Neural cell (in vitro differentiated cells): Measurements from ENCODE around the gene MRPL52. TPM values are rescaled to one million over a fixed set of nuclear protein-coding genes. Genes with fewer than 3 reads are reported as not detected.
A peak's percentile ranks its signal among the peaks of the same experiment; 100 is the strongest.

Experiments used
- H2AFZ ChIP-seq: fragments of 200-600, 300-800 bp; sonication (generic), shearing (Covaris generic); 2 replicates; pipeline ENCODE4 v1.6.0; 2014; ENCODE audit warnings: low read depth, mild to moderate bottlenecking, antibody characterized with exemption, low read length, moderate library complexity
- H3F3A ChIP-seq: fragments of 200-600 bp; shearing (Covaris generic); 2 replicates; pipeline ENCODE4 v1.6.1; 2016; ENCODE audit warnings: mild to moderate bottlenecking, moderate library complexity, mixed read lengths, antibody characterized with exemption, low read length; ENCODE audit not compliant: insufficient read depth, poor library complexity, severe bottlenecking
- H3K27ac ChIP-seq: fragments of 200-600, 300-800 bp; sonication (generic), shearing (Covaris generic); 2 replicates; pipeline ENCODE4 v1.5.1; 2014; ENCODE audit warnings: mild to moderate bottlenecking, low read length, moderate library complexity
- H3K27me3 ChIP-seq: fragments of 300-800, 200-600 bp; sonication (generic), shearing (Covaris generic); 2 replicates; pipeline ENCODE4 v1.6.0; 2014; ENCODE audit warnings: mild to moderate bottlenecking, low read depth, low read length, moderate library complexity; ENCODE audit not compliant: insufficient read depth
- H3K36me3 ChIP-seq: fragments of 300-800, 200-600 bp; sonication (generic), shearing (Covaris generic); 2 replicates; pipeline ENCODE4 v1.5.1; 2014; ENCODE audit warnings: mild to moderate bottlenecking, antibody characterized with exemption, low read length, moderate library complexity; ENCODE audit not compliant: insufficient read depth
- H3K4me2 ChIP-seq: fragments of 300-800, 200-600 bp; sonication (generic), shearing (Covaris generic); 2 replicates; pipeline ENCODE4 v1.6.0; 2014; ENCODE audit warnings: mild to moderate bottlenecking, low read length
- H3K4me3 ChIP-seq: fragments of 300-800, 200-600 bp; sonication (generic), shearing (Covaris generic); 2 replicates; pipeline ENCODE4 v1.5.1; 2014; ENCODE audit warnings: mild to moderate bottlenecking, low read length, moderate library complexity
- H3K79me2 ChIP-seq: fragments of 200-600 bp; shearing (Covaris generic); replicated peaks from 2 replicates; pipeline ENCODE4 v1.6.0; 2014; ENCODE audit warnings: mild to moderate bottlenecking, low read length, moderate library complexity; ENCODE audit not compliant: insufficient read depth
- H3K9ac ChIP-seq: fragments of 300-800, 200-600 bp; sonication (generic), shearing (Covaris generic); 2 replicates; pipeline ENCODE4 v1.6.1; 2016; ENCODE audit warnings: mild to moderate bottlenecking, low read length, mixed read lengths
- H3K9me2 ChIP-seq: fragments of 200-600 bp; shearing (Covaris generic); 2 replicates; pipeline ENCODE4 v1.6.1; 2016; ENCODE audit warnings: mild to moderate bottlenecking, low read length, mixed read lengths; ENCODE audit not compliant: insufficient read depth
- H3K9me3 ChIP-seq: fragments of 200-600, 300-800 bp; sonication (generic), shearing (Covaris generic); 2 replicates; pipeline ENCODE4 v1.6.1; 2016; ENCODE audit warnings: mild to moderate bottlenecking, mixed run types, low read length, moderate library complexity, mixed read lengths
- H4K20me1 ChIP-seq: fragments of 200-600 bp; shearing (Covaris generic); 2 replicates; pipeline ENCODE4 v1.6.1; 2016; ENCODE audit warnings: mild to moderate bottlenecking, mixed run types; ENCODE audit not compliant: insufficient read depth
- CTCF ChIP-seq: fragments of 450-650 bp; IDR thresholded peaks from 2 replicates; pipeline ENCODE4 v1.5.1; 2014; ENCODE audit warnings: antibody characterized with exemption, mild to moderate bottlenecking, moderate library complexity; ENCODE audit not compliant: poor library complexity, severe bottlenecking
- EP300 ChIP-seq: fragments of 450-650 bp; conservative IDR thresholded peaks from 2 replicates; pipeline ENCODE4 v1.6.1; 2014; ENCODE audit warnings: antibody characterized with exemption, mild to moderate bottlenecking, moderate library complexity; ENCODE audit not compliant: poor library complexity, severe bottlenecking
- EZH2 ChIP-seq: fragments of 200-600, 300-800 bp; shearing (Covaris generic), sonication (generic); IDR thresholded peaks from 2 replicates; pipeline ENCODE4 v1.6.1; 2014; ENCODE audit warnings: antibody characterized with exemption, low read length, borderline replicate concordance, mild to moderate bottlenecking; ENCODE audit not compliant: insufficient read depth, poor library complexity, severe bottlenecking
- MXI1 ChIP-seq: fragments of 450-650 bp; conservative IDR thresholded peaks from 2 replicates; pipeline ENCODE4 v1.6.1; 2014; ENCODE audit warnings: antibody characterized with exemption, mild to moderate bottlenecking; ENCODE audit not compliant: poor library complexity, severe bottlenecking
- POLR2AphosphoS5 ChIP-seq: IDR thresholded peaks from 2 replicates; pipeline ENCODE4 v1.6.1; 2012
- RAD21 ChIP-seq: fragments of 450-650 bp; conservative IDR thresholded peaks from 2 replicates; pipeline ENCODE4 v1.6.1; 2014; ENCODE audit warnings: antibody characterized with exemption, mild to moderate bottlenecking, moderate library complexity
- SMC3 ChIP-seq: fragments of 450-650 bp; conservative IDR thresholded peaks from 2 replicates; pipeline ENCODE4 v1.6.1; 2014; ENCODE audit warnings: antibody characterized with exemption, mild to moderate bottlenecking, moderate library complexity; ENCODE audit not compliant: poor library complexity
- TAF1 ChIP-seq: IDR thresholded peaks from 2 replicates; pipeline ENCODE4 v1.6.1; 2012; ENCODE audit warnings: low read depth
- polyA plus RNA-seq: library from polyadenylated mRNA; depleted of rRNA; stranded (reverse); fragments of >200 nt; gene quantifications from 2 replicates; pipeline ENCODE4 v1.2.3, GENCODE V29; 2014
- TF ChIP-seq, protein P1 (sequence below): IDR thresholded peaks from 2 replicates; pipeline ENCODE4 v1.6.1; 2012; ENCODE audit warnings: borderline replicate concordance

The MRPL52 gene
- polyA plus RNA-seq, 1 donor from 2014 or later = 161 TPM

DNA sequence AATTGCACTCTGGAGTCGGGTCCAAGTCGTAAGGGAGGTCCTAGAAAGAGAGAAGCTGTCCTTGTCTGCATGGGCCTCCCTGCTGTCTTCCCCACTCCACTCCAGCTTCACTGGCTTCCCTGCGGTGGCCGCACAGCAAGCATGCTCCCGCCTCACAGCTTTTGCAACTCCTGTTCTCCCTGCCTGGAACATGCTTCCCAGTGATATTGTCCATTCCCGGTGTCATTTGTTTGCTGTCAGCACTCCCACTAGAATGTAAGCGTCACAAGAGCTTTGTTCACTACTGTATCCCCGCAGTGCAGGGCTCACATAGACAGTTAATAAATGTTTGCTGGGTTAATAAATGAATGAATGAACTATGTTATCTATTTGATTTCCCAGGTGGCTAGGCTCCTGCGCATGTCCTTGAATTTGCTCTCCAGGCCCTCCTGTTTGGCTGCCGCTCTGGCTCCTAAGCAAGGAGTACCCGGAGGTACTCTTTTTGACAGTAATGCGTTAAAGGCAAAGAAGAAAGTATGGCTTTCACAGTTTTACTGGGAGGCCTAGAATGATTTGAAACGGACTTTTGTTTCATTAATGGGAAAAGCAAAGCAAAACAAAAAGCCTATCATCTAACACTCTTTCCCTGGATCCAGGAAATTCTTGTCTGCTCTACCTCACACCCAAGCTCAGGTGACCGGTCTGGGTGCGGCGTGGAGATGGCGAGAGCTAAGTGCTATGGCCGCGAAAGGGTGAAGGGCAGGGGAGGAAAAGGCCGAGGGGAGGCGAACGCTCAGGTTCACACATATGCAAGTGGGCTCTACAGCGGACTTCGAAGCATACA is 8.3 kb upstream of the MRPL52 start:
- Histone ChIP-seq H4K20me1 (no peaks in the 10 kb centered on the region), H3K4me2 (no peak overlapping the region), H3F3A (no peaks in the 10 kb centered on the region), H3K9me2 (no peaks in the 10 kb centered on the region), H3K79me2 (no peaks in the 10 kb centered on the region), H3K9me3 (no peaks in the 10 kb centered on the region), H3K27me3 (peaks cover 13% of the 10 kb centered on the region), H3K9ac (no peak overlapping the region), H2AFZ (no peak overlapping the region), H3K36me3 (no peaks in the 10 kb centered on the region), H3K4me3 (no peak overlapping the region), H3K27ac (no peak overlapping the region)
- TF ChIP-seq SMC3 (no peak), POLR2AphosphoS5 (no peak), TAF1 (no peak), EZH2 (no peak), RAD21 (no peak), EP300 (no peak), MXI1 (no peak), CTCF (no peak)
- TF ChIP-seq, protein P1, sequence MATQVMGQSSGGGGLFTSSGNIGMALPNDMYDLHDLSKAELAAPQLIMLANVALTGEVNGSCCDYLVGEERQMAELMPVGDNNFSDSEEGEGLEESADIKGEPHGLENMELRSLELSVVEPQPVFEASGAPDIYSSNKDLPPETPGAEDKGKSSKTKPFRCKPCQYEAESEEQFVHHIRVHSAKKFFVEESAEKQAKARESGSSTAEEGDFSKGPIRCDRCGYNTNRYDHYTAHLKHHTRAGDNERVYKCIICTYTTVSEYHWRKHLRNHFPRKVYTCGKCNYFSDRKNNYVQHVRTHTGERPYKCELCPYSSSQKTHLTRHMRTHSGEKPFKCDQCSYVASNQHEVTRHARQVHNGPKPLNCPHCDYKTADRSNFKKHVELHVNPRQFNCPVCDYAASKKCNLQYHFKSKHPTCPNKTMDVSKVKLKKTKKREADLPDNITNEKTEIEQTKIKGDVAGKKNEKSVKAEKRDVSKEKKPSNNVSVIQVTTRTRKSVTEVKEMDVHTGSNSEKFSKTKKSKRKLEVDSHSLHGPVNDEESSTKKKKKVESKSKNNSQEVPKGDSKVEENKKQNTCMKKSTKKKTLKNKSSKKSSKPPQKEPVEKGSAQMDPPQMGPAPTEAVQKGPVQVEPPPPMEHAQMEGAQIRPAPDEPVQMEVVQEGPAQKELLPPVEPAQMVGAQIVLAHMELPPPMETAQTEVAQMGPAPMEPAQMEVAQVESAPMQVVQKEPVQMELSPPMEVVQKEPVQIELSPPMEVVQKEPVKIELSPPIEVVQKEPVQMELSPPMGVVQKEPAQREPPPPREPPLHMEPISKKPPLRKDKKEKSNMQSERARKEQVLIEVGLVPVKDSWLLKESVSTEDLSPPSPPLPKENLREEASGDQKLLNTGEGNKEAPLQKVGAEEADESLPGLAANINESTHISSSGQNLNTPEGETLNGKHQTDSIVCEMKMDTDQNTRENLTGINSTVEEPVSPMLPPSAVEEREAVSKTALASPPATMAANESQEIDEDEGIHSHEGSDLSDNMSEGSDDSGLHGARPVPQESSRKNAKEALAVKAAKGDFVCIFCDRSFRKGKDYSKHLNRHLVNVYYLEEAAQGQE = no peak

DNA sequence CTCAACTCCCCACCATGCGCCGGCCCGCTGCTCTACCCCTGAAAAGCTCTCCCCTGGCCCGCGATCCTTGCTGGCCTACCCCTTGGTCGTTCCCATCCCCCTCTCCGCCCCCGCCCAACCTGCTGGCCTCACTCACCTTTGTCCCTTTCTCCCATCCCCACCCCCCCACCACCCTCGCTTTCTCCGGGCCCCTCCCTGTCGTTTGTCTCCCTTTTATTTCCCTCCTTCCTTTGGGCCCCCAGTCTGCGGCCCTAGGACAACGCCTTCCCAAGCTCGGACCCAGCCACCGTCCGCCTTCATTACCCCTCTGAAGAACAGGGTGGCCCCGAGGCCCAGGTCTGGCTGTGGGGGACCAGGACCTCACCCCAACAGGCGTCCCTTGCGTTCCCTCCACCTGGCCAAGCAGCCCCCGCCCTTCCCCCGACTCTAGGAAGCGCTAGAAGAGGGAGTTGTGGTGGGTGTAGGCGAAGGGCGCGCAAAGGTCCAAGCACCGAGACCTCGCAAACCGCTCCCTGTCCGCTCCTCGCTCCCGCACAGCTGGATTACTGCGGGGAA is 7.6 kb upstream of the MRPL52 start:
- Histone ChIP-seq H3K27ac (no peak overlapping the region), H3K79me2 (no peaks in the 10 kb centered on the region), H3F3A (no peaks in the 10 kb centered on the region), H3K9me2 (no peaks in the 10 kb centered on the region), H3K27me3 (peaks cover 13% of the 10 kb centered on the region), H3K9ac (peak overlapping the region; percentile 9), H3K9me3 (no peaks in the 10 kb centered on the region), H3K4me3 (peak overlapping the region; percentile 59), H3K36me3 (no peaks in the 10 kb centered on the region), H3K4me2 (no peak overlapping the region), H4K20me1 (no peaks in the 10 kb centered on the region), H2AFZ (no peak overlapping the region)
- TF ChIP-seq SMC3 (no peak), MXI1 (no peak), POLR2AphosphoS5 (no peak), CTCF (no peak), TAF1 (no peak)
